Stimulated activated memory B cell treated with anti-CD40 and anti-IgM and Interleukin-4, amounts not matched to agents 10 μg/mL and 1 μg/mL and 100 μg/mL, for 72 hours (primary cell): ENCODE results near the gene MAP4K5.

Experiments
- ATAC-seq: fragments of 150-1000 bp; cut with Tn5 transposase; 2 replicates; pipeline ENCODE4 v1.10.0; 2021
- H3K27ac Mint-ChIP-seq: one replicate; pipeline ENCODE4 v1.8.0; 2022; ENCODE audit warnings: mild to moderate bottlenecking, mixed read lengths
- H3K27me3 Mint-ChIP-seq: one replicate; pipeline ENCODE4 v1.8.0; 2022; ENCODE audit warnings: mixed read lengths
- H3K36me3 Mint-ChIP-seq: one replicate; pipeline ENCODE4 v1.8.0; 2022; ENCODE audit warnings: mixed read lengths
- H3K4me1 Mint-ChIP-seq: one replicate; pipeline ENCODE4 v1.8.0; 2022; ENCODE audit warnings: mixed read lengths
- H3K4me3 Mint-ChIP-seq: one replicate; pipeline ENCODE4 v1.8.0; 2022; ENCODE audit warnings: mild to moderate bottlenecking, moderate library complexity, mixed read lengths
- H3K9me3 Mint-ChIP-seq: one replicate; pipeline ENCODE4 v1.8.0; 2022; ENCODE audit warnings: mixed read lengths

The MAP4K5 gene

GRCh38 chr14:50471838-50472465, 60.4 kb downstream of the MAP4K5 start:
- H3K9me3 Mint-ChIP-seq = peaks cover 3% of the 10 kb centered on the region
- no peak overlapping the region for H3K4me3 Mint-ChIP-seq
- no peaks in the 10 kb centered on the region for H3K27me3 Mint-ChIP-seq
- ATAC-seq = no peak
- H3K36me3 Mint-ChIP-seq = peaks cover 85% of the 10 kb centered on the region
- H3K4me1 Mint-ChIP-seq = no peaks in the 10 kb centered on the region
- H3K27ac Mint-ChIP-seq = no peak overlapping the region

- ATAC-seq = no peak
- Mint-ChIP-seq H3K4me1 (no peaks in the 10 kb centered on the region), H3K27me3 (no peaks in the 10 kb centered on the region), H3K9me3 (peaks cover 3% of the 10 kb centered on the region), H3K27ac (no peak overlapping the region), H3K4me3 (no peak overlapping the region), H3K36me3 (peaks cover 78% of the 10 kb centered on the region)
Observed at GRCh38 chr14:50469982-50470381, 62.4 kb downstream of the MAP4K5 start.

- H3K4me1 Mint-ChIP-seq = no peaks in the 10 kb centered on the region
- H3K9me3 Mint-ChIP-seq = no peaks in the 10 kb centered on the region
- no peak for ATAC-seq
- peaks cover 22% of the 10 kb centered on the region for H3K36me3 Mint-ChIP-seq
- H3K27me3 Mint-ChIP-seq = no peaks in the 10 kb centered on the region
- H3K27ac Mint-ChIP-seq = no peak overlapping the region
- H3K4me3 Mint-ChIP-seq = no peak overlapping the region
Observed at GRCh38 chr14:50462111-50462510, 70.3 kb downstream of the MAP4K5 start.

- Mint-ChIP-seq H3K27me3 (no peaks in the 10 kb centered on the region), H3K27ac (no peak overlapping the region), H3K9me3 (peaks cover 3% of the 10 kb centered on the region), H3K4me3 (no peak overlapping the region), H3K36me3 (peaks cover 54% of the 10 kb centered on the region), H3K4me1 (no peaks in the 10 kb centered on the region)
- no peak for ATAC-seq
Observed at GRCh38 chr14:50453869-50454268, 78.5 kb downstream of the MAP4K5 start.

GRCh38 chr14:50452979-50453705, 79.2 kb downstream of the MAP4K5 start:
- ATAC-seq = no peak
- H3K27me3 Mint-ChIP-seq = no peaks in the 10 kb centered on the region
- H3K9me3 Mint-ChIP-seq = peaks cover 3% of the 10 kb centered on the region
- no peak overlapping the region for H3K27ac Mint-ChIP-seq
- H3K4me3 Mint-ChIP-seq = no peak overlapping the region
- H3K4me1 Mint-ChIP-seq = no peaks in the 10 kb centered on the region
- peaks cover 54% of the 10 kb centered on the region for H3K36me3 Mint-ChIP-seq

GRCh38 chr14:50452296-50452695, 80.1 kb downstream of the MAP4K5 start:
- H3K9me3 Mint-ChIP-seq = peaks cover 3% of the 10 kb centered on the region
- no peaks in the 10 kb centered on the region for H3K27me3 Mint-ChIP-seq
- no peak overlapping the region for H3K4me3 Mint-ChIP-seq
- peaks cover 54% of the 10 kb centered on the region for H3K36me3 Mint-ChIP-seq
- H3K27ac Mint-ChIP-seq = no peak overlapping the region
- ATAC-seq = no peak
- no peaks in the 10 kb centered on the region for H3K4me1 Mint-ChIP-seq

GRCh38 chr14:50451854-50452253, 80.5 kb downstream of the MAP4K5 start:
- Mint-ChIP-seq H3K27me3 (no peaks in the 10 kb centered on the region), H3K27ac (no peak overlapping the region), H3K36me3 (peaks cover 54% of the 10 kb centered on the region), H3K4me3 (no peak overlapping the region), H3K9me3 (peaks cover 3% of the 10 kb centered on the region), H3K4me1 (no peaks in the 10 kb centered on the region)
- ATAC-seq = no peak

GRCh38 chr14:50447461-50447860, 84.9 kb downstream of the MAP4K5 start:
- Mint-ChIP-seq H3K9me3 (peaks cover 3% of the 10 kb centered on the region), H3K4me1 (no peaks in the 10 kb centered on the region), H3K27me3 (no peaks in the 10 kb centered on the region), H3K36me3 (peaks cover 42% of the 10 kb centered on the region), H3K4me3 (no peak overlapping the region), H3K27ac (no peak overlapping the region)
- no peak for ATAC-seq

GRCh38 chr14:50434528-50434927, 97.8 kb downstream of the MAP4K5 start:
- H3K27me3 Mint-ChIP-seq = no peaks in the 10 kb centered on the region
- peaks cover 59% of the 10 kb centered on the region for H3K36me3 Mint-ChIP-seq
- H3K9me3 Mint-ChIP-seq = peaks cover 2% of the 10 kb centered on the region
- H3K4me3 Mint-ChIP-seq = no peak overlapping the region
- H3K27ac Mint-ChIP-seq = no peak overlapping the region
- no peaks in the 10 kb centered on the region for H3K4me1 Mint-ChIP-seq
- no peak for ATAC-seq

- Mint-ChIP-seq H3K9me3 (no peaks in the 10 kb centered on the region), H3K4me1 (no peaks in the 10 kb centered on the region), H3K27me3 (no peaks in the 10 kb centered on the region), H3K36me3 (peaks cover 44% of the 10 kb centered on the region), H3K4me3 (no peak overlapping the region), H3K27ac (no peak overlapping the region)
- ATAC-seq = no peak
Observed at GRCh38 chr14:50432131-50432530, 100.2 kb downstream of the MAP4K5 start.

- Mint-ChIP-seq H3K27ac (no peak overlapping the region), H3K9me3 (no peaks in the 10 kb centered on the region), H3K4me1 (no peaks in the 10 kb centered on the region), H3K27me3 (no peaks in the 10 kb centered on the region), H3K4me3 (no peak overlapping the region), H3K36me3 (peaks cover 29% of the 10 kb centered on the region)
- no peak for ATAC-seq
Observed at GRCh38 chr14:50425816-50426215, 106.6 kb downstream of the MAP4K5 start.

- Mint-ChIP-seq H3K4me3 (no peak overlapping the region), H3K4me1 (no peaks in the 10 kb centered on the region), H3K9me3 (no peaks in the 10 kb centered on the region), H3K27me3 (no peaks in the 10 kb centered on the region), H3K36me3 (peaks cover 34% of the 10 kb centered on the region), H3K27ac (no peak overlapping the region)
- ATAC-seq = no peak
Observed at GRCh38 chr14:50425105-50425504, 107.3 kb downstream of the MAP4K5 start.

GRCh38 chr14:50423529-50423928, 108.8 kb downstream of the MAP4K5 start:
- ATAC-seq = no peak
- no peaks in the 10 kb centered on the region for H3K9me3 Mint-ChIP-seq
- peaks cover 39% of the 10 kb centered on the region for H3K36me3 Mint-ChIP-seq
- no peaks in the 10 kb centered on the region for H3K4me1 Mint-ChIP-seq
- H3K27ac Mint-ChIP-seq = no peak overlapping the region
- no peak overlapping the region for H3K4me3 Mint-ChIP-seq
- no peaks in the 10 kb centered on the region for H3K27me3 Mint-ChIP-seq

GRCh38 chr14:50421499-50421898, 110.9 kb downstream of the MAP4K5 start:
- H3K9me3 Mint-ChIP-seq = no peaks in the 10 kb centered on the region
- no peak overlapping the region for H3K27ac Mint-ChIP-seq
- no peaks in the 10 kb centered on the region for H3K4me1 Mint-ChIP-seq
- H3K27me3 Mint-ChIP-seq = no peaks in the 10 kb centered on the region
- no peak for ATAC-seq
- peaks cover 51% of the 10 kb centered on the region for H3K36me3 Mint-ChIP-seq
- no peak overlapping the region for H3K4me3 Mint-ChIP-seq

- peaks cover 3% of the 10 kb centered on the region for H3K9me3 Mint-ChIP-seq
- no peaks in the 10 kb centered on the region for H3K27me3 Mint-ChIP-seq
- peaks cover 73% of the 10 kb centered on the region for H3K36me3 Mint-ChIP-seq
- no peak overlapping the region for H3K4me3 Mint-ChIP-seq
- ATAC-seq = no peak
- H3K27ac Mint-ChIP-seq = no peak overlapping the region
- H3K4me1 Mint-ChIP-seq = no peaks in the 10 kb centered on the region
Observed at GRCh38 chr14:50417853-50418252, 114.5 kb downstream of the MAP4K5 start.

GRCh38 chr14:50410921-50411320, 121.4 kb downstream of the MAP4K5 start:
- peaks cover 36% of the 10 kb centered on the region for H3K36me3 Mint-ChIP-seq

More at GRCh38 chr14:50410921-50411320, 121.4 kb downstream of the MAP4K5 start:
- no peak overlapping the region for H3K4me3 Mint-ChIP-seq
- no peaks in the 10 kb centered on the region for H3K27me3 Mint-ChIP-seq
- peaks cover 8% of the 10 kb centered on the region for H3K9me3 Mint-ChIP-seq
- no peak for ATAC-seq
- H3K27ac Mint-ChIP-seq = no peak overlapping the region
- H3K4me1 Mint-ChIP-seq = no peaks in the 10 kb centered on the region
